SK-N-DZ (cell line): ENCODE results near the gene ALK.
A peak's percentile ranks its signal among the peaks of the same experiment; 100 is the strongest.

ENCODE experiments used
- DNase-seq: peaks from one replicate; pipeline ENCODE4 v3.0.0-alpha.2; 2015; ENCODE audit warnings: low spot score

ALK gene

GRCh38 chr2:29796446-29796845 lies 124.9 kb downstream of the ALK start:
- DNase-seq = no peak

- peak; percentile 47 for DNase-seq
These were observed 131.4 kb downstream of the ALK start for GRCh38 chr2:29789911-29790485.

- DNase-seq = no peak
These were observed 133.6 kb downstream of the ALK start for GRCh38 chr2:29787473-29788465.

GRCh38 chr2:29786361-29786760 lies 135.0 kb downstream of the ALK start:
- no peak for DNase-seq

GRCh38 chr2:29783666-29784065 lies 137.7 kb downstream of the ALK start:
- no peak for DNase-seq

- no peak for DNase-seq
These were observed 138.6 kb downstream of the ALK start for GRCh38 chr2:29782549-29783458.

GRCh38 chr2:29782087-29782486 lies 139.3 kb downstream of the ALK start:
- DNase-seq = no peak

GRCh38 chr2:29780906-29781305 lies 140.5 kb downstream of the ALK start:
- DNase-seq = no peak

GRCh38 chr2:29777161-29777560 lies 144.2 kb downstream of the ALK start:
- DNase-seq = no peak

- DNase-seq = no peak
These were observed 145.0 kb downstream of the ALK start for GRCh38 chr2:29776406-29776805.

- DNase-seq = no peak
These were observed 145.4 kb downstream of the ALK start for GRCh38 chr2:29775937-29776336.

- no peak for DNase-seq
These were observed 146.8 kb downstream of the ALK start for GRCh38 chr2:29774624-29775023.

- DNase-seq = no peak
These were observed 150.5 kb downstream of the ALK start for GRCh38 chr2:29770846-29771245.

- no peak for DNase-seq
These were observed 151.5 kb downstream of the ALK start for GRCh38 chr2:29769847-29770246.

GRCh38 chr2:29767606-29768335 lies 153.6 kb downstream of the ALK start:
- DNase-seq = no peak

GRCh38 chr2:29766191-29766590 lies 155.2 kb downstream of the ALK start:
- no peak for DNase-seq

- DNase-seq = no peak
These were observed 155.7 kb downstream of the ALK start for GRCh38 chr2:29765721-29766120.

- DNase-seq = no peak
These were observed 158.0 kb downstream of the ALK start for GRCh38 chr2:29763371-29763770.

GRCh38 chr2:29762239-29762638 lies 159.1 kb downstream of the ALK start:
- DNase-seq = no peak

GRCh38 chr2:29761278-29761677 lies 160.1 kb downstream of the ALK start:
- DNase-seq = no peak

- no peak for DNase-seq
These were observed 161.4 kb downstream of the ALK start for GRCh38 chr2:29760008-29760407.
